ENCODE results near the gene PCDH12. TPM values are rescaled to one million over a fixed set of nuclear protein-coding genes. Genes with fewer than 3 reads are reported as not detected.

PCDH12 gene
- total and polyA plus RNA-seq, 12 donors, result 3.6 to 16.6 (median 8.4) TPM

DNA sequence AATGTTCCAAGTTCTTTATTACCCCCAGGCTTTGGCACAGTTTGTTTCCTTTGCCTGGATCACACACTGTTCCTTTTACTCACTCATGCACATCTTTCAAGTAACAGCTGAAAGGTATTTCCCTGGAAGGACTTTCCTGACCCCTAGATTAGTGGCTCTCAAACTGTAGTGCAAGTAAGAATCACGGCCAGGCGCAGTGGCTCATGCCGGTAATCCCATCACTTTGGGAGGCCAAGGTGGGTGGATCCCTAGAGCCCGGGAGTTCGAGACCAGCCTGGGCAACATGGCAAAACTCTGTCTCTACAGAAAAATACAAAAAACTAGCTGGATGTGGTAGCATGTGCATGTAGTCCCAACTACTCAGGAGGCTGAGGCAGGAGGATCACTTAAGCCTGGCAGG, 53.5 kb downstream of the PCDH12 start:
- WGBS, 2 donors, result 65 to 73% methylated on average over 5 of the region's 5 CpGs
- Histone ChIP-seq H3K36me3 (no peaks in the 10 kb centered on the region), H3K4me3 (no peak overlapping the region), H3K4me1 (peaks cover 0 to 2% (median 0%) of the 10 kb centered on the region in 9 donors), H3K9me3 (peaks cover 0 to 5% (median 0%) of the 10 kb centered on the region in 11 donors), H3K27ac (no peak overlapping the region), H3K27me3 (no peaks in the 10 kb centered on the region)
- ATAC-seq, result no peak
- DNase-seq, result no peak
- intact Hi-C loops (cut with DNase I), result no loop called here
- TF ChIP-seq, protein P1, sequence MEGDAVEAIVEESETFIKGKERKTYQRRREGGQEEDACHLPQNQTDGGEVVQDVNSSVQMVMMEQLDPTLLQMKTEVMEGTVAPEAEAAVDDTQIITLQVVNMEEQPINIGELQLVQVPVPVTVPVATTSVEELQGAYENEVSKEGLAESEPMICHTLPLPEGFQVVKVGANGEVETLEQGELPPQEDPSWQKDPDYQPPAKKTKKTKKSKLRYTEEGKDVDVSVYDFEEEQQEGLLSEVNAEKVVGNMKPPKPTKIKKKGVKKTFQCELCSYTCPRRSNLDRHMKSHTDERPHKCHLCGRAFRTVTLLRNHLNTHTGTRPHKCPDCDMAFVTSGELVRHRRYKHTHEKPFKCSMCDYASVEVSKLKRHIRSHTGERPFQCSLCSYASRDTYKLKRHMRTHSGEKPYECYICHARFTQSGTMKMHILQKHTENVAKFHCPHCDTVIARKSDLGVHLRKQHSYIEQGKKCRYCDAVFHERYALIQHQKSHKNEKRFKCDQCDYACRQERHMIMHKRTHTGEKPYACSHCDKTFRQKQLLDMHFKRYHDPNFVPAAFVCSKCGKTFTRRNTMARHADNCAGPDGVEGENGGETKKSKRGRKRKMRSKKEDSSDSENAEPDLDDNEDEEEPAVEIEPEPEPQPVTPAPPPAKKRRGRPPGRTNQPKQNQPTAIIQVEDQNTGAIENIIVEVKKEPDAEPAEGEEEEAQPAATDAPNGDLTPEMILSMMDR (IDR thresholded peaks at IDR 0.05), result no peak

DNA sequence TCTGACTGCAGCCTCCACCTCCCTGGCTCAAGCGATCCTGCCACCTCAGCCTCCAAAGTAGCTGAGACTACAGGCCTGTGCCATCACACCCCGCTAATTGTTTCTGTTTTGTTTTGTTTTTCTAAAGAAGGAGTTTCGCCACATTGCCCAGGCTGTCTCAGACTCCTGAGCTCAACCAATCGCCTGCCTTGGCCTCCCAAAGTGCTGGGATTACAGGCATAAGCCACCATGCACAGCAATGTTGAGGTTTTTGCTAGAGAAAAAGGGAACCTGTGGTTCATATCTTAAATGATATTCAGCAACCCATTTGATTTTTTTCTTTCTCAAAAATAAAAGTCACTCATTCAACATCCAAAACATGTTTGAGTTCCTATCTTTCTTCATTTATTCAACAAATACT, 54.7 kb downstream of the PCDH12 start:
- H3K4me3 ChIP-seq, result no peak overlapping the region
- 88 to 89% methylated on average over 4 of the region's 4 CpGs for WGBS, 2 donors
- DNase-seq, result no peak
- peaks cover 0 to 5% (median 0%) of the 10 kb centered on the region in 11 donors for H3K9me3 ChIP-seq
- intact Hi-C loops (cut with DNase I), result no loop called here
- H3K4me1 ChIP-seq, result peaks cover 0 to 10% (median 0%) of the 10 kb centered on the region in 9 donors
- ATAC-seq, result no peak
- H3K27me3 ChIP-seq, result no peaks in the 10 kb centered on the region
- TF ChIP-seq, protein P1 (IDR thresholded peaks at IDR 0.05), result no peak
- H3K36me3 ChIP-seq, result no peaks in the 10 kb centered on the region
- H3K27ac ChIP-seq, result no peak overlapping the region

DNA sequence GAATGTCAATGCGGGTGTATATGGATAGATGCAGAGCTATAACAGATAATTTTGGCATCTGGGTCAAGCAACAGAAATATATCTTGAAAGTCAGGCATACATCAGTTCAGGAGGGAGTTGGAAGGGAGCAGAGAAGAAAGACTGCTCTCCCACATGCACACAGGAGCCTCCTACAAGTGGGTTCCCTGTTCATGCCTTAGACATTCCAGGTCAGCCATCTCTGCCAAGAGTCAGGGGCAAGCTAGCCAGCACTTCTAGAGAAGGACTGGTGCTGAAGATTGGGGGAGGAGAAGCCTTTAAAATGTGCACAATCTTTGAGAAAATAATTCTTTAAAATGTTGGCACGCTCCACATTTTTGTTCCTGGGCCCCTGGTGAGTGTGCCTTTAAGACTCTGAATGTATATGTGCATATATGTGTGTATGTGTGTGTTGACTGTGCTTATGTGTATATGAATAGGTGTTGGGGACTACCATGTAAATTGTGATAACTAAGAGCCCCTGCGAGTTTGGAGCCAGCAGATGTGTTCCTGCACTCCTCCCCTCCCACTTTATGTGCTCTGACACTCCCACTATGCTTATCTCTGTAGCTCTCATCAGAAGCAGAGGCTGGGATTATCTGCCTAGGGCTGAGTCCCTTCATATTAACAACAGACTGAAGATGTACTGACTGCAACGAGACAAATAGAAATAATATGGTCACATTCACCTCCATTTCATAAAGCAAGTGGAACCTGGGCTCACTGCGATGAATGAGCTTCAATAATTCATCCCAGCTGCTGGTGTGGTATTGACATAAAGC, 55.8 kb downstream of the PCDH12 start:
- 52 to 62% methylated on average over 5 of the region's 5 CpGs for WGBS, 2 donors
- H3K9me3 ChIP-seq, result peaks cover 0 to 5% (median 0%) of the 10 kb centered on the region in 11 donors
- H3K4me3 ChIP-seq, result no peak overlapping the region
- DNase-seq (no peak), ATAC-seq (no peak)
- peaks cover 0 to 14% (median 0%) of the 10 kb centered on the region in 9 donors for H3K4me1 ChIP-seq
- no peaks in the 10 kb centered on the region for H3K36me3 ChIP-seq
- intact Hi-C loops (cut with DNase I), result no loop called here
- H3K27ac ChIP-seq, result no peak overlapping the region
- TF ChIP-seq, protein P1 (IDR thresholded peaks at IDR 0.05), result no peak
- no peaks in the 10 kb centered on the region for H3K27me3 ChIP-seq

DNA sequence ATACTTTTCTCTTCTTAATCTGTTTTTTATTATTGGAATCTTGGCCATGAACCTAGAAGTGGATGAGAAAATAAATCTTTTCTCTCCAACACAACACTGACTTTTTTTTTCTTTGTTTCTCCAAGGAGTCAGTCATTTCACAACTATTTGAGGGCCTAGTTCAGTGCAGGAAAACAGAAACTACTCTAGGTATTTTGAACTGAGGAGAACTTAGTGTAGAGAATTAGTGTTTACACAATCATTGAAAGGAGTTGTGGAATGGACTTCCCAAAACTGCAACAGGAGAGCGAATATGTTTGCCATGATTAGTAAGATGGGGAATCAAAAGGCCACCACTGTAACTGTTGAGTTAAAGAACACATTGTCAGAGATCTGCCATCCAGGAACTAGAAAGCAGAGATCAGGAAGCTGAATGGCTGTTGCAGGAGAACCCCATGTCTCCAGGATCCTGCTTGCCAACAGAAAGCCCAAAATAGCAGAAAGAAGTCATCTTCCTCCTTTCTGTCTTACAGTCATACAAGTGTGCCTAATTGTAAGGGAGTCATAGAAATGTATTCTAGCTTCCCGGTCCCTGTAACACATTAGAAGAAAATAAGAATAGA, 59.5 kb downstream of the PCDH12 start:
- DNase-seq, result no peak
- peak overlapping the region in 1 of 10 donors; percentile 26 for H3K27ac ChIP-seq
- peaks cover 0 to 14% (median 0%) of the 10 kb centered on the region in 9 donors for H3K4me1 ChIP-seq
- ATAC-seq, result peak in 4 of 8 donors; percentile 27 to 34 (median 30)
- no peaks in the 10 kb centered on the region for H3K9me3 ChIP-seq
- peaks cover 0 to 3% (median 0%) of the 10 kb centered on the region in 7 donors for H3K27me3 ChIP-seq
- H3K4me3 ChIP-seq, result no peak overlapping the region
- no peaks in the 10 kb centered on the region for H3K36me3 ChIP-seq
- TF ChIP-seq, protein P1 (IDR thresholded peaks at IDR 0.05), result no peak
- intact Hi-C loops (cut with DNase I), result no loop called here
- 73 to 75% methylated on average over 2 of the region's 2 CpGs for WGBS, 2 donors
